Mesodermal cell (in vitro differentiated cells): Measurements from ENCODE around the gene CDKN2AIP.
"Not testable (repeated sequence)": the region's sequence is repeated elsewhere in the genome, so short reads cannot be mapped to it uniquely, and the experiment has no call there.

Experiments used
- H3K27ac ChIP-seq: 2 replicates; pipeline ENCODE4 v1.7.0; 2013; ENCODE audit warnings: mild to moderate bottlenecking, low read depth, low read length, moderate library complexity; ENCODE audit not compliant: severe bottlenecking
- H3K36me3 ChIP-seq: 2 replicates; pipeline ENCODE4 v1.7.1; 2013; ENCODE audit warnings: mild to moderate bottlenecking, low read length, moderate library complexity; ENCODE audit not compliant: control insufficient read depth, insufficient read depth
- H3K4me1 ChIP-seq: one replicate; pipeline ENCODE4 v1.7.1; 2013; ENCODE audit warnings: mild to moderate bottlenecking, low read length; ENCODE audit not compliant: insufficient read depth, control insufficient read depth, poor library complexity, severe bottlenecking
- H3K4me3 ChIP-seq: 2 replicates; pipeline ENCODE4 v1.7.0; 2013; ENCODE audit warnings: low read length, control low read depth, mild to moderate bottlenecking; ENCODE audit not compliant: insufficient read depth, poor library complexity, severe bottlenecking; ENCODE audit errors: extremely low read depth
- H3K9me3 ChIP-seq: 2 replicates; pipeline ENCODE4 v1.7.1; 2013; ENCODE audit warnings: mild to moderate bottlenecking, low read length, moderate library complexity; ENCODE audit not compliant: control insufficient read depth
- WGBS, 2 experiments: methylation state at CpG; one replicate each; pipeline ENCODE4 v1.1.5; 2013; ENCODE audit warnings: missing lambda C conversion rate in 2 of 2; ENCODE audit not compliant: insufficient coverage in 2 of 2; 5-methylcytosine and 5-hydroxymethylcytosine counted together

CDKN2AIP gene

DNA sequence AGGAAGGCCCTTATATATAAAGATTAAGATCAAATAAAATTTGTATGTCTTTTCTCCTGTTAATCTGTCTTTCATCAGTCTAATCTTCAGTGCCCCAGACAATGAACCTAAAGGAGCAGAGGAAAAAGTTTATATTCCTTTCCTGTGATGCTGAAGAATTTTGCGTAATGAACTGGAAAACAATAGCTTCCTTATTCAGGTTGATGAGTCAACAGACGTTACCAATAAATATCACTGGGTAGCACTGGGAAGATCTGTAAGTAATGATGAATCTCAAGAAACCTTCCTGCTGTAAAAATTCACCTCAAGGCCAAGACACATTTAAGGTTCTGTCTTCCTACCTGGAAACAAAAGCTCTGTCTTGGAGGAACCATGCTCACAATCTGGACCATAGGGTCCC lies 25.5 kb downstream of the CDKN2AIP start:
- no peak overlapping the region for H3K4me3 ChIP-seq
- 100% methylated on average over 1 of the region's 2 CpGs; no CpG with 5 or more reads in 1 of the 2 experiments for WGBS, 2 experiments
- H3K36me3 ChIP-seq = no peaks in the 10 kb centered on the region
- no peaks in the 10 kb centered on the region for H3K4me1 ChIP-seq
- H3K27ac ChIP-seq = no peak overlapping the region
- H3K9me3 ChIP-seq = no peaks in the 10 kb centered on the region

DNA sequence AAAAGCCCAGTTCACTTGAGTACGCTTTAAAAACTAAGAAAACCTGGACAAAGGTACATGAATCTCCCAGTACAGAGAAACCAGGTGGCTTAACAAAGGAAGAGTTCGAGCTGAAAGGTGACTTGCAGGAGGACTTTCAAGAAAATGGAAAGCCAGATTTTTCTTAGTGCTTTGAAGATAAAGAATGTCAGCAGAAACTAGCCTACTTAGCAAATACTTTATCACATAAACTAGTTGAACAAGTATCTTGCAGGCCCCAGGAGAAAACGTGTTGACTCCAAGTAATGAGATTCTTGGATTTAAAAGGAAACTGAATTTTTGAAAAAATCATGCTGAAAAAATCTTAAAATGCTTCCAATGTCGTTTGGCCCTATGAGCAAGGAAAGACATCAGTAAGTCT lies 26.4 kb downstream of the CDKN2AIP start:
- no peak overlapping the region for H3K27ac ChIP-seq
- H3K4me1 ChIP-seq = no peaks in the 10 kb centered on the region
- no peaks in the 10 kb centered on the region for H3K9me3 ChIP-seq
- H3K36me3 ChIP-seq = no peaks in the 10 kb centered on the region
- H3K4me3 ChIP-seq = no peak overlapping the region
- 73 to 81% methylated on average over 3 to 4 of the region's 4 CpGs for WGBS, 2 experiments

DNA sequence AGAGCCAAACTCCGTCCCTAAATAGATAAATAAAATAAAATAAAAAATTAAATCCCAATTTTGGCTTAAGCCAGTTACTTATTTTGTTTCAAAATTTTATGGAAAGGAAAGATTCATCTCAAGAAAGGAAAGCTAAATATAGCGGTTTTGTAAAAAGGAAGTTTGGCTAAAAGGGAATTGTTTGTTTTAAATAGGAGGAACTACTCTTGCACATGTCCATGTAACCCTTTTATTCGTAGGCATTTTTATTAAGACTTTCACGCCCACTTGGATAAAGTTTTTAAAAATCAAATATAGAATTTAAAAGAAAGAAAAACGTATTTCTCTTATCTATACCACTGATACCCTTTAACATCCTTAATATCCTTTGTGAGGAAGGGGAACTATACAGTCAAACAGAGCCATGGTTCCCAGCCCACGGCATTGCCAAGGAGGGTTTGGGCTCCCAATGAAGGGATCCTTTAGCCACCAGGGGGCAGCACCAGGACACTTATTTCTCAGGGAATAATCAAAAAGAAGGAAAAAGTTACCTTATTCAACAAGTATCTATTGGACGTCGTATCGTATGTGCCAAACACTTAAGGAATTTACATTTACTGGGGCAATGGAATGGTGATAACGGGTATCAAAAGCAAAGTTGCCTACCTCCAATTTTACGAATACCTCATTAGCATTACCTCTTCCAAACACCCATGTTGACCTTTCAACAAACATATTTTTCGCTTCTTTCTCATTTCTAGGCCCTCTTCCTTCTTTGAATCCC lies 27.7 kb downstream of the CDKN2AIP start:
- Histone ChIP-seq H3K9me3 (no peaks in the 10 kb centered on the region), H3K4me1 (no peaks in the 10 kb centered on the region), H3K27ac (no peak overlapping the region), H3K36me3 (no peaks in the 10 kb centered on the region), H3K4me3 (no peak overlapping the region)
- 50 to 82% methylated on average over 1 to 3 of the region's 12 CpGs for WGBS, 2 experiments

DNA sequence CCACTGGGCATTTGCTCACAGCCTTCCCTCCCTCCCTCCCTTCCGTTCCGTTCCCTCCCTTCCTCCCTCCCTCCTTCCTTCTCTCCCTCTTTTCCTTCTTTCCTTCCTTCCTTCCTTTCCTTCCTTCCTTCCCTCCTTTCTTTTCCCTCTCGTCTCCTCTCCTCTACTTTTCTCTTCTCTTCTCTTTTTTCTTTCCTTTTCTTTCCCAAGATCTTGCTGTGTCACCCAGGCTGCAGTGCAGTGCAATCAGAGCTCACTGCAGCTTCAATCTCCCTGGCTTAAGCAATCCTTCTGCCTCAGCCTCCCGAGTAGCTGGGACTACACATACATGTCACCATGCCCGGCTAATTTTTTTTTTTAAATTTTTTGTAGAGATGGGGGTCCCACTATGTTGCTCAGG lies 33.7 kb downstream of the CDKN2AIP start:
- no peak overlapping the region for H3K4me3 ChIP-seq

DNA sequence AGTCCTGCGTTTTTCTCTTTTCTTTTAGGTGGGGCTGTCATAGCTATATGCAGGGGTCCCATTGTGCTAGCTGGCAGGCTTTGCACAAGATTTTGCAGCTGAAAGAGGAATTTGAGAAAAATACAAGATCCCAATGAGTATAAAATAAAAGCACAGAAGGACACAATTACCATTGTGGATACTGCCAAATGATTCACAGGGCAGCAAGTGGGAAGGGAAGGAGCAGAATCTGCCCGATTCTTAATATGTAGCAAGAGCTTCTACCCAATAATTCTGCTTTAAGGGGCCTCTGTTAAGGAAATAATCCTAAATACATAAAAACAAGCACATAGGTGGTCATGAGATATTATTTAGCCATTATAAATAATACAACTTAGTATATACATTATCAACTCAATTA lies 34.5 kb downstream of the CDKN2AIP start:
- no peaks in the 10 kb centered on the region for H3K4me1 ChIP-seq

More for the DNA sequence above, 33.7 kb downstream of the CDKN2AIP start:
- Histone ChIP-seq H3K4me1 (no peaks in the 10 kb centered on the region), H3K36me3 (no peaks in the 10 kb centered on the region), H3K27ac (no peak overlapping the region), H3K9me3 (no peaks in the 10 kb centered on the region)
- 76 to 97% methylated on average over 3 of the region's 5 CpGs for WGBS, 2 experiments

DNA sequence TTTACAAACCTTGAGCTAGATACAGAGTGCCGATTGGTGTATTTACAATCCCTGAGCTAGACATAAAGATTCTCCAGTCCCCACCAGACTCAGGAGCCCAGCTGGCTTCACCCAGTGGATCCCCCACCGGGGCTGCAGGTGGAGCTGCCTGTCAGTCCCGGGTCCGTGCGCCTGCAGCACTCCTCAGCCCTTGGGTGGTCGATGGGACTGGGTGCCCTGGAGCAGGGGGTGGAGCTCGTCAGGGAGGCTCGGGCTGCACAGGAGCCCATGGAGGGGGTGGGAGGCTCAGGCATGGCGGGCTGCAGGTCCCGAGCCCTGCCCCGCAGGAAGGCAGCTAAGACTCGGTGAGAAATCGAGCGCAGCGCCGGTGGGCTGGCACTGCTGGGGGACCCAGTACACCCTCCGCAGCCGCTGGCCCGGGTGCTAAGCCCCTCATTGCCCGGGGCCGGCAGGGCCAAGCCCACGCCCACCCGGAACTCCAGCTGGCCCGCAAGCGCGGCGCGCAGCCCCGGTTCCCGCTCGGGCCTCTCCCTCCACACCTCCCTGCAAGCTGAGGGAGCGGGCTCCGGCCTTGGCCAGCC lies 38.2 kb downstream of the CDKN2AIP start:
- H3K4me3 ChIP-seq, H3K36me3 ChIP-seq, H3K27ac ChIP-seq, H3K4me1 ChIP-seq, H3K9me3 ChIP-seq: not testable (repeated sequence)
- WGBS, 2 experiments = 92 to 94% methylated on average over 6 to 17 of the region's 33 CpGs

More for the DNA sequence above, 34.5 kb downstream of the CDKN2AIP start:
- H3K4me3 ChIP-seq = no peak overlapping the region
- no peaks in the 10 kb centered on the region for H3K36me3 ChIP-seq
- H3K27ac ChIP-seq = no peak overlapping the region
- no peaks in the 10 kb centered on the region for H3K9me3 ChIP-seq
- 100% methylated on average over 1 of the region's 2 CpGs for WGBS, 2 experiments

DNA sequence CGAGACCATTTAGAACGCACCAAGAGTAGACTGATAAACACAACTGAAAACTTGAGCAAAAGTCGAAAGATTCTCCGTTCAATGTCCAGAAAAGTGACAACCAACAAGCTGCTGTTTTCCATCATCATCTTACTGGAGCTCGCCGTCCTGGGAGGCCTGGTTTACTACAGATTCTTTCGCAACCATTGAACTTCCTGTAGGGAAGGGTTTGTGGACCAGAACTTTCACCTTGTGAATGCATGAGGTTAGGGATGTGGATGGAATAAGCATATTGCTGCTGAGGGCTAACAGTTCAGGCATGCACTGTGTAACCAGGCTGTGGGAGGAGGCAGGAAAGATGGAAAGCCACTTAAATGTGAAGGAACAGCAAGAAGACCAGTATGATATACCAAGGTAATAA lies 39.6 kb downstream of the CDKN2AIP start:
- 93 to 97% methylated on average over 5 to 7 of the region's 7 CpGs for WGBS, 2 experiments
- H3K27ac ChIP-seq = no peak overlapping the region
- no peaks in the 10 kb centered on the region for H3K36me3 ChIP-seq
- no peak overlapping the region for H3K4me3 ChIP-seq
- no peaks in the 10 kb centered on the region for H3K9me3 ChIP-seq
- peaks cover 5% of the 10 kb centered on the region for H3K4me1 ChIP-seq

DNA sequence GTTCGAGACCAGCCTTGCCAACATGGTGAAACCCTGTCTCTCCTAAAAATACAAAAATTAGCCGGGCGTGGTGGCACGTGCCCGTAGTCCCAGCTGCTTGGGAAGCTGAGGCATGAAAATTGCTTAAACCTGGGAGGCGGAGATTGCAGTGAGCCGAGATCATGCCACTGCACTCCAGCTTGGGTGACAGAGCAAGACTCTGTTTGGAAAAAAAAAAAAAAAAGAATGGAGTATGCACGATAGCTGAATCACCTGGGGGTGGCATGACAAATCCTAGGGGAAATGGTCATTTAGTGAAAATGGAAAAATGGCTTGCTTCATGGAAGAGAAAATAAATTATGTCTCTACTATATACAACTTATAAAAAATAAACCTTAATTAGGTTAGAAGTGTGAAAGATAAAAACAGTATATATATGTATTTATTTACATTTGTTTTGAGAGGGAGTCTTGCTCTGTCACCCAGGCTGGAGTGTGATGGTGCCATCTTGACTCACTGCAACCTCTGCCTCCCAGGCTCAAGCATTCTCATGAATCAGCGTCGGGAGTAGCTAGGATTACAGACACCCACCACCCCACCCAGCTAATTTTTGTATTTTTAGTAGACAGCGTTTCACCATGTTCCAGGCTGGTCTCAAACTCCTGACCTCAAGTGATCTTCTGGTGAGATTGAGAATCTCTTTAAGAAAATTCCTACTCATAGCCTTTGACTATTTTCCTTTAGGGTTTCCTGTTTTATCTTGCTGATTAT lies 41.1 kb downstream of the CDKN2AIP start:
- no peak overlapping the region for H3K27ac ChIP-seq
- 79 to 85% methylated on average over 5 to 8 of the region's 11 CpGs for WGBS, 2 experiments
- no peaks in the 10 kb centered on the region for H3K36me3 ChIP-seq
- no peaks in the 10 kb centered on the region for H3K9me3 ChIP-seq
- peaks cover 5% of the 10 kb centered on the region for H3K4me1 ChIP-seq
- no peak overlapping the region for H3K4me3 ChIP-seq

DNA sequence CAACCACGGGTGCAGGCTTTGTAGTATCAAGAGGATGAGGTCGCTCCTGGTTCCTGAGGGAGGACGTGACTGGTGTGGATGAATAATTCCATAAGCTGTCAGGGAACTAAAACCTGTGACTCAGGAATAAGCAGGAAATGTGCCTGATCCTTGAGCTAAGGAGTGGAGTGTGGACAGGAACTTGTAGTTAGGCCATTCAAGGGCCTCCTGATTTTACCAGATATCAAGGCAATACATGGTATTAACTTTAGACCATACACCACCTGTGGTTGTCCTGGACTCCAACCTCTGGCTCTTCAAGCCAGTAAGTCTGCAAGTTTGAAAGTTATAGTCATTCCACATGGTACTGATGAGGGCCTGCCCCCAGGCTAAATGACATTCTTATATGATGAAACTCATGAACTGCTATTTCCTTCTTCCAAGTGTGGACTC lies 48.4 kb downstream of the CDKN2AIP start:
- H3K4me3 ChIP-seq = no peak overlapping the region
- no peaks in the 10 kb centered on the region for H3K9me3 ChIP-seq
- H3K36me3 ChIP-seq = peaks cover 8% of the 10 kb centered on the region
- 90 to 91% methylated on average over 3 of the region's 3 CpGs for WGBS, 2 experiments
- H3K4me1 ChIP-seq = peaks cover 4% of the 10 kb centered on the region
- no peak overlapping the region for H3K27ac ChIP-seq

DNA sequence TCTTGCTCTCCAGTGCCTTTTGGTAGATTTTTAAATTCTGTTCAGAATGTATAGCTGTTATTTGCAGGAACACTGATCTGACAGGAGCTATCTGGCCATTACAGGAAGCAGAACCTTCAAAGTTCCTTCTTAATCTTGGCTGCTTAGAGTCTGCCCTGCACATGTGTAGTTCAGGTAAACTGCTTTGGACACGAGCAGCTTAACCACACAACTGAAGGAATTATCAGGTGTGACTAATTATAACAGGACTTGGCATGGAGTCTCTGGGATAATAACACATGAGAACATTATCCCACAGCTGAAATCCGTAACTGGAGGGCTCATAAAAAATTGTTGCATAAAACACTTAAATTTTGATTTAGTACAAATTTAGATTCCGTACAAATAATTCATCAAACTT lies 48.8 kb downstream of the CDKN2AIP start:
- H3K36me3 ChIP-seq = peaks cover 8% of the 10 kb centered on the region
- peaks cover 4% of the 10 kb centered on the region for H3K4me1 ChIP-seq
- H3K4me3 ChIP-seq = no peak overlapping the region
- WGBS, 2 experiments = 100% methylated on average over 1 of the region's 3 CpGs; no CpG with 5 or more reads in 1 of the 2 experiments
- H3K27ac ChIP-seq = no peak overlapping the region
- H3K9me3 ChIP-seq = no peaks in the 10 kb centered on the region
